H1 (cell line): ENCODE results near the gene TCF4. TPM values are rescaled to one million over a fixed set of nuclear protein-coding genes. Genes with fewer than 3 reads are reported as not detected.

ENCODE experiments used
- ASH2L ChIP-seq: fragments of 200-600, 300-600 bp; sonication (generic); IDR thresholded peaks from one replicate; pipeline ENCODE4 v1.7.1; 2017; ENCODE audit warnings: low read length
- ATF2 ChIP-seq: IDR thresholded peaks from 2 replicates; pipeline ENCODE4 v1.6.1; 2012; ENCODE audit warnings: low read length, inconsistent platforms
- BCL11A ChIP-seq, 2 experiments: IDR thresholded peaks; one replicate each; pipeline ENCODE4 v1.6.1; 2011; ENCODE audit warnings: low read depth in 2 of 2, low read length in 2 of 2, mild to moderate bottlenecking in 2 of 2
- CEBPB ChIP-seq: IDR thresholded peaks from 2 replicates; pipeline ENCODE4 v1.6.1; 2012; ENCODE audit warnings: low read depth, low read length
- CTBP2 ChIP-seq: IDR thresholded peaks from 2 replicates; pipeline ENCODE4 v1.7.0; 2011; ENCODE audit warnings: borderline replicate concordance, mild to moderate bottlenecking, moderate library complexity, mixed read lengths, low read length; ENCODE audit not compliant: insufficient read depth, insufficient read length
- CTCF ChIP-seq, 3 experiments: IDR thresholded peaks; 1 replicate in 2 of 3; 2 replicates in 1 of 3; pipeline versions ENCODE4 v1.5.1 to v1.6.1; 2011; ENCODE audit warnings: low read length in 3 of 3, mild to moderate bottlenecking in 3 of 3, inconsistent platforms in 2 of 3, low read depth in 1 of 3, moderate library complexity in 1 of 3; ENCODE audit not compliant: insufficient read depth in 1 of 3; ENCODE audit errors: control extremely low read depth in 1 of 3
- GABPA ChIP-seq: IDR thresholded peaks from 2 replicates; pipeline ENCODE4 v1.6.1; 2011; ENCODE audit warnings: mild to moderate bottlenecking, low read length, moderate library complexity, borderline replicate concordance; ENCODE audit not compliant: insufficient read depth
- GTF2F1 ChIP-seq: IDR thresholded peaks from 2 replicates; pipeline ENCODE4 v1.6.1; 2012; ENCODE audit warnings: low read depth, low read length, improper control_type of control experiment, borderline replicate concordance
- JUN ChIP-seq: IDR thresholded peaks from 2 replicates; pipeline ENCODE4 v1.6.1; 2011; ENCODE audit warnings: low read depth, mild to moderate bottlenecking, improper control_type of control experiment, low read length
- KDM5A ChIP-seq: fragments of 200-600 bp; IDR thresholded peaks from 2 replicates; pipeline ENCODE4 v1.7.1; 2012; ENCODE audit warnings: mild to moderate bottlenecking, low read length, inconsistent platforms, mixed read lengths
- MAX ChIP-seq: IDR thresholded peaks from 2 replicates; pipeline ENCODE4 v1.6.1; 2012; ENCODE audit warnings: inconsistent platforms
- NRF1 ChIP-seq: IDR thresholded peaks from 2 replicates; pipeline ENCODE4 v1.6.1; 2011; ENCODE audit warnings: mild to moderate bottlenecking, low read depth, low read length, improper control_type of control experiment
- POLR2A ChIP-seq, 2 experiments: IDR thresholded peaks; 1 replicate in 1 of 2; 2 replicates in 1 of 2; pipeline ENCODE4 v1.6.1; 2011; ENCODE audit warnings: low read depth in 2 of 2, low read length in 2 of 2, mild to moderate bottlenecking in 2 of 2; ENCODE audit errors: control extremely low read depth in 1 of 2
- SP1 ChIP-seq: IDR thresholded peaks from 2 replicates; pipeline ENCODE4 v1.6.1; 2011; ENCODE audit warnings: low read depth, low read length
- SP2 ChIP-seq: IDR thresholded peaks from 2 replicates; pipeline ENCODE4 v1.6.1; 2012; ENCODE audit warnings: mild to moderate bottlenecking, low read length, inconsistent platforms
- SP4 ChIP-seq: IDR thresholded peaks from 2 replicates; pipeline ENCODE4 v1.6.1; 2012; ENCODE audit warnings: low read length, inconsistent platforms
- TEAD4 ChIP-seq: IDR thresholded peaks from 2 replicates; pipeline ENCODE4 v1.6.1; 2012; ENCODE audit warnings: low read depth, low read length, inconsistent platforms, mixed read lengths
- YY1 ChIP-seq: IDR thresholded peaks from 2 replicates; pipeline ENCODE4 v1.6.1; 2011; ENCODE audit warnings: low read depth, mild to moderate bottlenecking, low read length
- polyA plus RNA-seq, 7 experiments: library from polyadenylated mRNA; depleted of rRNA in 3 of 7; stranded (reverse) in 5 of 7; unstranded in 2 of 7; fragments of >200 nt in 5 of 7; fragments of 200-250 nt in 2 of 7; gene quantifications; 1 replicate in 5 of 7; 2 replicates in 1 of 7; 4 replicates in 1 of 7; pipeline versions ENCODE4 v1.2.1 to v1.2.3, GENCODE V29; 2011 to 2013; ENCODE audit warnings: missing spikeins in 2 of 7, mixed read lengths in 2 of 7
- total RNA-seq: library from RNA; stranded (reverse); fragmentation: NEBNext Ultra II Directional; extraction: Animal tissue kit (Norgen Biotek cat#: 25700); gene quantifications from 2 replicates; pipeline ENCODE4 v1.2.1, GENCODE V29; 2021

TCF4 gene
- total and polyA plus RNA-seq, 2 of the 8 experiments (the other 6 are each of a cell fraction or from before 2014, with no cell fraction given): 59.3 to 118 TPM

GRCh38 chr18:55588111-55588869, at the start of gene TCF4 (continued):
- no peak for TF ChIP-seq SP1
- no peak for TF ChIP-seq CTCF (IDR thresholded peaks at IDR 0.05; ENCODE audit: control extremely low read depth in 1 of 3, insufficient read depth in 1 of 3, low read depth in 1 of 3, low read length in 3 of 3)
- TF ChIP-seq GTF2F1: no peak
- TF ChIP-seq BCL11A (IDR thresholded peaks at IDR 0.05; ENCODE audit: low read depth in 2 of 2, low read length in 2 of 2): no peak
- TF ChIP-seq SP4: no peak
- TF ChIP-seq YY1: no peak
- no peak for TF ChIP-seq KDM5A
- peak in 1 of 2 experiments; percentile 34; a peak in 1 of 3 replicates for TF ChIP-seq POLR2A (IDR thresholded peaks at IDR 0.05; ENCODE audit: control extremely low read depth in 1 of 2, low read depth in 2 of 2, low read length in 2 of 2)
- no peak for TF ChIP-seq CEBPB
- TF ChIP-seq TEAD4: no peak
- TF ChIP-seq ASH2L: peak; percentile 47
- no peak for TF ChIP-seq NRF1
- no peak for TF ChIP-seq CTBP2
- no peak for TF ChIP-seq SP2
- TF ChIP-seq GABPA: no peak
- 0 out of 2 replicates have a peak, but pooled peaks have one; percentile 13 for TF ChIP-seq MAX
- TF ChIP-seq JUN: no peak
- TF ChIP-seq ATF2: no peak
